Caco-2 (cell line): ENCODE measurements around the gene TPM4. TPM values are rescaled to one million over a fixed set of nuclear protein-coding genes. Genes with fewer than 3 reads are reported as not detected.

Source experiments
- BruUV-seq: library from RNA; stranded (reverse); fragments of 400-500 nt; replicated peaks from 2 replicates; lab custom pipeline; 2021; lab: Mats Ljungman, UMichigan
- CTCF ChIA-PET: fragments of 300-600 bp; sonication (Branson Sonifier 250); formaldehyde crosslinking; loops from one replicate; lab custom pipeline; 2022; ENCODE audit warnings: antibody characterized with exemption; lab: Charles Lee
- POLR2A ChIA-PET: fragments of 300-600 bp; sonication (Branson Sonifier 250); formaldehyde crosslinking; loops from one replicate; lab custom pipeline; 2022; ENCODE audit warnings: antibody characterized with exemption; lab: Charles Lee
- DNase-seq, 2 experiments: peaks; one replicate each; pipeline versions ENCODE4 v3.0.0 to v3.0.0-alpha.2; 2020 to 2022
- H3K27me3 ChIP-seq: replicated peaks from 2 replicates; pipeline ENCODE4 v1.6.0; 2011; ENCODE audit warnings: low read length; ENCODE audit not compliant: control insufficient read depth, insufficient read depth
- H3K36me3 ChIP-seq: 2 replicates; pipeline ENCODE4 v1.5.1; 2011; ENCODE audit warnings: low read length; ENCODE audit not compliant: control insufficient read depth, insufficient read depth
- H3K4me1 ChIP-seq: fragments of 250-450 bp; sonication (Bioruptor Pico); 2 replicates; pipeline ENCODE4 v1.5.1; 2020; ENCODE audit warnings: mild to moderate bottlenecking
- H3K4me3 ChIP-seq: 2 replicates; pipeline ENCODE4 v1.5.1; 2011; ENCODE audit warnings: low read depth, mild to moderate bottlenecking, control low read depth, low read length
- H3K9me3 ChIP-seq: fragments of 250-450 bp; sonication (Bioruptor Pico); 2 replicates; pipeline ENCODE4 v1.5.1; 2020; ENCODE audit warnings: mild to moderate bottlenecking, moderate library complexity
- H3K27ac Mint-ChIP-seq: one replicate; pipeline ENCODE4 v1.8.0; 2022; ENCODE audit warnings: mixed read lengths; ENCODE audit not compliant: unreplicated experiment
- H3K27me3 Mint-ChIP-seq: one replicate; pipeline ENCODE4 v1.8.0; 2022; ENCODE audit warnings: mixed read lengths; ENCODE audit not compliant: insufficient read depth, unreplicated experiment
- H3K36me3 Mint-ChIP-seq: one replicate; pipeline ENCODE4 v1.8.0; 2022; ENCODE audit warnings: mild to moderate bottlenecking, mixed read lengths; ENCODE audit not compliant: insufficient read depth, unreplicated experiment
- H3K4me1 Mint-ChIP-seq: one replicate; pipeline ENCODE4 v1.8.0; 2022; ENCODE audit warnings: low read depth, mixed read lengths; ENCODE audit not compliant: unreplicated experiment
- H3K4me3 Mint-ChIP-seq: one replicate; pipeline ENCODE4 v1.8.0; 2022; ENCODE audit warnings: mild to moderate bottlenecking, moderate library complexity, mixed read lengths; ENCODE audit not compliant: unreplicated experiment
- H3K9me3 Mint-ChIP-seq: one replicate; pipeline ENCODE4 v1.8.0; 2022; ENCODE audit warnings: mixed read lengths; ENCODE audit not compliant: unreplicated experiment
- intact Hi-C: fragments of 100-400 bp; cut with micrococcal nuclease; formaldehyde crosslinking; loops from one replicate; pipeline ENCODE4 v1.10.0; 2022; ENCODE audit not compliant: unreplicated experiment
- total RNA-seq: library from RNA; stranded (reverse); gene quantifications from 2 replicates; pipeline ENCODE4 v1.2.3, GENCODE V29; 2022
- TF ChIP-seq, protein P1 (sequence below), 2 experiments: fragments of 200-600 bp in 1 of 2; IDR thresholded peaks; 1 replicate in 1 of 2; 2 replicates in 1 of 2; pipeline versions ENCODE4 v1.5.1 to v1.8.0; 2011 to 2022; ENCODE audit warnings: antibody characterized with exemption in 1 of 2, control low read depth in 1 of 2, inconsistent platforms in 1 of 2, low read depth in 1 of 2, low read length in 1 of 2, mild to moderate bottlenecking in 1 of 2, moderate library complexity in 1 of 2; ENCODE audit not compliant: insufficient read depth in 1 of 2, severe bottlenecking in 1 of 2, unreplicated experiment in 1 of 2

TPM4 gene
- total RNA-seq, 1 experiment from 2014 or later = 368 TPM

DNA sequence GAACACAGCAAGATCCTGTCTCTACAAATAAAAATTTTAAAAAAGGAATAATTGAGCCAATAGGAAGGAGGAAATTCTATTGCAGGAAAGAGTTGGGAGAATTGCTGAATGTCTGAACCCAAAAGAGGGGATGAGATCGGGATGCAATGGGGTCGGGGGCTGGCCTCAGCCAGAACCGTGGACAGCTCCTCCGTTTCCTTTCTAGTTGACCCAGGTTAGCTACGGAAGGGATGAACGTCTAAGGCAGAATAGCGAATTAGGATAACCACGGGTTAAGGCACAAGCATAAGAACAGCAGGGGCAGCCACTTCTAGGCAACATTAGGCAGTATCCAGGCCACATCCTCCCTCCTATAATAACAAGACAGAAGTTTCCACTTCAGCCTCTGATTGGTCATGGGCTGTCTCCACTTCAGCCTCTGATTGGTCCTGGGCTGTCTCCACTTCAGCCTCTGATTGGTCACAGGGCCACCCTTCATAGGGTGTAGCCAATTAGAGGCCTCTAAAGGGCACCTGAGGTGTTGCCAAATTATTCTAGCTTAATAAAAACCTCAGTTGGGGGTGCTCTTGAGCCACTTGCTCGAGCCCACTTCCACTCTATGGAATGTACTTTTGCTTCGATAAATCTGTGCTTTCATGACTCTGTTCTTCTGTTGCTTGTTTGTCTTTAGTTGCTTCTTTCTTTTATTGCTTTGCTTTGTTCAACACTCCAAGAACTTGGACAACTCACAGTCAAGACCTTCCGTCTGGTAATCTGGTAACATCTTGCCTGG lies 24.9 kb upstream of the TPM4 start:
- POLR2A ChIA-PET = no interaction called here
- Histone ChIP-seq H3K9me3 (peaks cover 3% of the 10 kb centered on the region; the same call in 1 of the 2 replicates), H3K36me3 (no peaks in the 10 kb centered on the region), H3K4me1 (no peaks in the 10 kb centered on the region), H3K27me3 (no peaks in the 10 kb centered on the region), H3K4me3 (no peak overlapping the region)
- Mint-ChIP-seq H3K27me3 (no peaks in the 10 kb centered on the region), H3K36me3 (no peaks in the 10 kb centered on the region), H3K27ac (no peak overlapping the region), H3K9me3 (no peaks in the 10 kb centered on the region), H3K4me3 (no peak overlapping the region), H3K4me1 (peaks cover 7% of the 10 kb centered on the region)
- TF ChIP-seq, protein P1, sequence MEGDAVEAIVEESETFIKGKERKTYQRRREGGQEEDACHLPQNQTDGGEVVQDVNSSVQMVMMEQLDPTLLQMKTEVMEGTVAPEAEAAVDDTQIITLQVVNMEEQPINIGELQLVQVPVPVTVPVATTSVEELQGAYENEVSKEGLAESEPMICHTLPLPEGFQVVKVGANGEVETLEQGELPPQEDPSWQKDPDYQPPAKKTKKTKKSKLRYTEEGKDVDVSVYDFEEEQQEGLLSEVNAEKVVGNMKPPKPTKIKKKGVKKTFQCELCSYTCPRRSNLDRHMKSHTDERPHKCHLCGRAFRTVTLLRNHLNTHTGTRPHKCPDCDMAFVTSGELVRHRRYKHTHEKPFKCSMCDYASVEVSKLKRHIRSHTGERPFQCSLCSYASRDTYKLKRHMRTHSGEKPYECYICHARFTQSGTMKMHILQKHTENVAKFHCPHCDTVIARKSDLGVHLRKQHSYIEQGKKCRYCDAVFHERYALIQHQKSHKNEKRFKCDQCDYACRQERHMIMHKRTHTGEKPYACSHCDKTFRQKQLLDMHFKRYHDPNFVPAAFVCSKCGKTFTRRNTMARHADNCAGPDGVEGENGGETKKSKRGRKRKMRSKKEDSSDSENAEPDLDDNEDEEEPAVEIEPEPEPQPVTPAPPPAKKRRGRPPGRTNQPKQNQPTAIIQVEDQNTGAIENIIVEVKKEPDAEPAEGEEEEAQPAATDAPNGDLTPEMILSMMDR (IDR thresholded peaks at IDR 0.05; ENCODE audit: insufficient read depth in 1 of 2, low read depth in 1 of 2, low read length in 1 of 2, severe bottlenecking in 1 of 2, unreplicated experiment in 1 of 2) = no peak
- CTCF ChIA-PET = interaction anchor here (1.4 to 2.5 kb wide), 3 partner anchors 10 to 134 kb away, joined by 3 to 7 read pairs (median 5); partner anchors contain the start of gene FAM32A
- intact Hi-C loops = no loop called here
- no TSS peak for BruUV-seq
- DNase-seq = no peak

- Histone ChIP-seq H3K9me3 (peaks cover 8% of the 10 kb centered on the region; the same call in 1 of the 2 replicates), H3K4me1 (no peaks in the 10 kb centered on the region), H3K4me3 (no peak overlapping the region), H3K27me3 (no peaks in the 10 kb centered on the region), H3K36me3 (no peaks in the 10 kb centered on the region)
- peaks cover 8% of the 10 kb centered on the region for H3K9me3 Mint-ChIP-seq
- no peaks in the 10 kb centered on the region for H3K36me3 Mint-ChIP-seq
- DNase-seq = no peak
- H3K4me1 Mint-ChIP-seq = peaks cover 7% of the 10 kb centered on the region
- ChIA-PET CTCF (interaction anchor here (2.5 kb wide), 1 partner anchor 11 kb away, joined by 7 read pairs; no protein-coding TSS in a partner anchor), POLR2A (interaction anchor here (0.6 kb wide), 1 partner anchor 1479 kb away, joined by 5 read pairs; no protein-coding TSS in a partner anchor)
- intact Hi-C loops = no loop called here
- no peaks in the 10 kb centered on the region for H3K27me3 Mint-ChIP-seq
- H3K4me3 Mint-ChIP-seq = no peak overlapping the region
- no TSS peak for BruUV-seq
- H3K27ac Mint-ChIP-seq = no peak overlapping the region
- TF ChIP-seq, protein P1 (IDR thresholded peaks at IDR 0.05; ENCODE audit: insufficient read depth in 1 of 2, low read depth in 1 of 2, low read length in 1 of 2, severe bottlenecking in 1 of 2, unreplicated experiment in 1 of 2) = no peak
These were observed 23.9 kb upstream of the TPM4 start for GRCh38 chr19:16052353-16052752.

DNA sequence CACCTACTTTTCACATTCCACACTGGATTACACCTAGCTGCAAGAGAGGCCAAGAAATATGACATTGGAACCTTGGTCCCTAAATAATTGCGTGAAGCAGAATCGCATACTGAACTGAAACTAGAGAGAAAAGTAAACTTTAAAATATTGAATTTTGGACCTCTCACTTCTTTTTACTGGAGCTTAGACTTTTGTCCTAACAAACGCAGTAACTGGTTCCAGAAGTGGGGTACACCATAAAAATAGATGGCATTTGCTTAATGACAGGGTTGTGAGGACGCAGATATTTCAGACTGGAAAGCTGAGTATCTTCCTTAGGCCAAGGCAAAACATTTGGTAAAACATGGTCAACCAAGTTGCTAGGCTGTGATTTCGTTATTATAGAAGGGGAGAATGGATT lies 19.2 kb upstream of the TPM4 start:
- CTCF ChIA-PET = no interaction called here
- Histone ChIP-seq H3K9me3 (peaks cover 8% of the 10 kb centered on the region; the same call in 1 of the 2 replicates), H3K4me3 (no peak overlapping the region), H3K36me3 (no peaks in the 10 kb centered on the region), H3K4me1 (no peaks in the 10 kb centered on the region), H3K27me3 (no peaks in the 10 kb centered on the region)
- Mint-ChIP-seq H3K27me3 (no peaks in the 10 kb centered on the region), H3K4me1 (no peaks in the 10 kb centered on the region), H3K4me3 (no peak overlapping the region), H3K9me3 (peaks cover 9% of the 10 kb centered on the region), H3K27ac (no peak overlapping the region), H3K36me3 (no peaks in the 10 kb centered on the region)
- TF ChIP-seq, protein P1 (IDR thresholded peaks at IDR 0.05; ENCODE audit: insufficient read depth in 1 of 2, low read depth in 1 of 2, low read length in 1 of 2, severe bottlenecking in 1 of 2, unreplicated experiment in 1 of 2) = no peak
- intact Hi-C loops = no loop called here
- DNase-seq = no peak
- POLR2A ChIA-PET = no interaction called here
- no TSS peak for BruUV-seq
